ENCODE measurements around the gene TAGLN3.

GRCh38 chr3:112041321-112041720 is 42.6 kb downstream of the TAGLN3 start:
- no peak for TF ChIP-seq CTCF (IDR thresholded peaks at IDR 0.05)
- TF ChIP-seq POLR2A (IDR thresholded peaks at IDR 0.05): no peak

Data from body of pancreas (tissue), 4 donors.